Bronchial epithelial cell (primary cell): Measurements from ENCODE around the gene CLCN1. TPM values are rescaled to one million over a fixed set of nuclear protein-coding genes. Genes with fewer than 3 reads are reported as not detected.

Experiments
- DNase-seq: peaks from one replicate; pipeline ENCODE4 v3.0.0-alpha.2; 2010; ENCODE audit warnings: low read depth
- FAIRE-seq: peaks from 2 replicates; lab custom pipeline; 2011; peaks lifted over from hg19 to GRCh38; lab: Jason Lieb, UNC
- H3K27me3 ChIP-seq: 2 replicates; pipeline ENCODE4 v1.5.1; 2011; ENCODE audit warnings: low read length; ENCODE audit not compliant: control insufficient read depth, insufficient read depth
- H3K36me3 ChIP-seq: 2 replicates; pipeline ENCODE4 v1.5.1; 2011; ENCODE audit warnings: low read length; ENCODE audit not compliant: control insufficient read depth, insufficient read depth
- H3K4me3 ChIP-seq: 2 replicates; pipeline ENCODE4 v1.5.1; 2011; ENCODE audit warnings: mild to moderate bottlenecking, low read depth, low read length, control low read depth
- total RNA-seq: library from RNA; depleted of rRNA; stranded (reverse); fragments of >200 nt; gene quantifications from 2 replicates; pipeline ENCODE4 v1.2.1, GENCODE V29; 2014
- TF ChIP-seq, protein P1 (sequence below): IDR thresholded peaks from 2 replicates; pipeline ENCODE4 v1.5.1; 2011; ENCODE audit warnings: mild to moderate bottlenecking, moderate library complexity, low read length, control low read depth, inconsistent platforms; ENCODE audit not compliant: insufficient read depth, severe bottlenecking

The CLCN1 gene
- total RNA-seq, 1 donor from 2014 or later: under 0.01 TPM

DNA sequence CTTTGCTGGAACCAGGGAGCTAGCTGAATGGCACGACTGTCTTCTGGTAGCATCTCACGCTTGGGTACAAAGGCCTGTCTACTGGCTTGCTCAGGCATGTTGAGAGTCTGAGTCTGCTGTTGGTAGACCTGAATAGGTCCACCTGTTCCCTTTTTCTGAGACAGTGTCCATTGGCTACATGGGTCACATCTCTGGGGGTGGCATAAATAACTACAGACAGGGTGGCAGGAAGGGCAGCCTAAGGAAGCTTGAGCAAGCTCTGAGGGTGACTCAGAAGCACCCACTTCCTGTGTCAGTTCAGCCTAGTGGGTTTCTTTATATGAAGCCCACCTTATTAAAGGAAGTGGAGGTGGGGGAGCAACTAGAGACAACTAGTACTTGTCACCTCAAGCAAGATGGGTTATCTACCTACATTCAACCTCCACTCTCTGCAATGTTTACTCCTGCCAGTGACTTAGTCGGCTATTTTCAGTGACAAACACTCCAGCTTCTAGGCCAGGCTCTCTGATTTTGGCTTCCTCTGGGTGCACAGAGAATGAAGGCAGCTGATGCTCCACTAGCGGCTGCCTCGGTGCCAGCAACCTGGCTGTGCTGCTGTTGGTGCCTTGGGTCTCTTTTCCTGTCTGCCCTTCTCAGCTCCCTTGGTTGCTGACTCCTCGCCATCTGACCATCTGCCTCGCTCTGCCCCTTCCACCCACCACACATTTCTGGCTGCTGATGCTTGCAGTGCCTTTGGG is 59.6 kb downstream of the CLCN1 start:
- FAIRE-seq (no peak), DNase-seq (peak; percentile 50)
- TF ChIP-seq, protein P1, sequence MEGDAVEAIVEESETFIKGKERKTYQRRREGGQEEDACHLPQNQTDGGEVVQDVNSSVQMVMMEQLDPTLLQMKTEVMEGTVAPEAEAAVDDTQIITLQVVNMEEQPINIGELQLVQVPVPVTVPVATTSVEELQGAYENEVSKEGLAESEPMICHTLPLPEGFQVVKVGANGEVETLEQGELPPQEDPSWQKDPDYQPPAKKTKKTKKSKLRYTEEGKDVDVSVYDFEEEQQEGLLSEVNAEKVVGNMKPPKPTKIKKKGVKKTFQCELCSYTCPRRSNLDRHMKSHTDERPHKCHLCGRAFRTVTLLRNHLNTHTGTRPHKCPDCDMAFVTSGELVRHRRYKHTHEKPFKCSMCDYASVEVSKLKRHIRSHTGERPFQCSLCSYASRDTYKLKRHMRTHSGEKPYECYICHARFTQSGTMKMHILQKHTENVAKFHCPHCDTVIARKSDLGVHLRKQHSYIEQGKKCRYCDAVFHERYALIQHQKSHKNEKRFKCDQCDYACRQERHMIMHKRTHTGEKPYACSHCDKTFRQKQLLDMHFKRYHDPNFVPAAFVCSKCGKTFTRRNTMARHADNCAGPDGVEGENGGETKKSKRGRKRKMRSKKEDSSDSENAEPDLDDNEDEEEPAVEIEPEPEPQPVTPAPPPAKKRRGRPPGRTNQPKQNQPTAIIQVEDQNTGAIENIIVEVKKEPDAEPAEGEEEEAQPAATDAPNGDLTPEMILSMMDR: no peak
- H3K4me3 ChIP-seq: no peak overlapping the region
- H3K27me3 ChIP-seq: no peaks in the 10 kb centered on the region
- no peaks in the 10 kb centered on the region for H3K36me3 ChIP-seq

DNA sequence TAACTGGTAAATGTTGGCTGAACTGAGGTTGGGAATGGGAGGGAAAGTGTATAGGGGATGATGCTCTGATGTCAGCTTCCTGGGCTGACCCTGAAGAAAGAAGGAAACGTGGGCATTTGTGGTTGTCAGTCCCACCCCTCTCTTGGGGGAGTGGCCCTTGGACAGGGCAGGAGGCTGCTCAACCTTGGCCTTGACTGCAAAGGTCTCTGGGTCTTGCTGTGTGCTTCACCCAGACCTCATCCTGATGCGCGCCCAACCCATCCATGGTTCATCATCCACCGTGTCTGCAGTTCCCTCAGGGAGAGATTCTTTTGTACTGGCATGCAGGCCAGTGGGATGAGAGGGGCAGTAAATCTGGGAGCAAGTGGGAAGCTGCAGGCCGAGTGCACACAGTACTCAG is 60.5 kb downstream of the CLCN1 start:
- TF ChIP-seq, protein P1: no peak
- DNase-seq (no peak), FAIRE-seq (no peak)
- H3K4me3 ChIP-seq: no peak overlapping the region
- H3K36me3 ChIP-seq: no peaks in the 10 kb centered on the region
- no peaks in the 10 kb centered on the region for H3K27me3 ChIP-seq

DNA sequence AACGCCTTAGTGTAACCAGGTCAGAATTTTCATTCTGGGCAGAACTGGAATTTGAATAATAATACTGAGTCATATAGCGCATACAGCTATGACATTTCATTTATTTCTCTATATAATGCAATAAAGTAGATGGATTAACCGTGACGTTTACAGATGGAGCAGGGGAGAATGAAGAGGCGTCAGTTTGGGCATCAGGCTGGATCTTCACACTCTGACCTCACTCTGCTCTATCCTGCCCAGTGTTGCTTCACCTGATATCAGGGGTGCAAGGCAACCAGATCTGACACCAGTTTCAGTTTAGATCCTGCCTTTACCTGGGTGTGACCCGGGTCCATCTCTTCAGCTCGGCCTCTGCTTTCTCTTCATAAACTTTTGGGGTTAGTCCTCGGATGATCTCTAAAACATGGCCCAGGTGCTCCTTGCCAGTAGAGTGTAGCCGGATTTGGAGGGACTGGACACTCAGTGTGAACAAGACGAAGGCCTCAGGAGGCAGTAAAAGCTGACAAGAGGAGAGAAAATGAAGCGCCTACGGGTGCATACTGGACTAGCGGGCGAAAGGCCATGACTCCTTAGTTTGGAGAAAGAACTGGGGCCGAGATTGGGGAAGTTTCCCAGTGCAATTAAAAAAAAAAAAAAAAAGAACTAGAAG is 63.8 kb downstream of the CLCN1 start:
- Histone ChIP-seq H3K4me3 (peak overlapping the region; percentile 83), H3K36me3 (peaks cover 5% of the 10 kb centered on the region), H3K27me3 (no peaks in the 10 kb centered on the region)
- FAIRE-seq: no peak
- TF ChIP-seq, protein P1: no peak
- no peak for DNase-seq

DNA sequence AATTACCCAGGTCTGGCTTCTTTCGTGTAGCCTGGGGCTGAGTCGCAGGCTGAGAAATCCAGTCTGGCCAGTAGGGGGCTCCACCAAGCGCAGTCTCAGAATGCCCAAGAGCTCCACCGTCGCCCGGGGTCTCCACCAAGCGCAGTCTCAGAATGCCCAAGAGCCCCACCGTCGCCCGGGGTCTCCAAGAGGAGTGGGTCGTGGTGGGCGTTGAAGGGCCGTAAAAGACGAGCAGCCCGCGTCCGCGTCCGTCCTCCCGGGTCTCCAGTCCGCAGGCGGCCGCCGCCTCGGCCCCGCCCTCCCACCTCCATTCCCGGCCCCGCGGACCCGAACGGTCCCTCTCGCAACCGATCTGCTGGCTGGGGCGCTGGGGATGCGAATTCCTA is 64.3 kb downstream of the CLCN1 start:
- Histone ChIP-seq H3K27me3 (no peaks in the 10 kb centered on the region), H3K36me3 (peaks cover 5% of the 10 kb centered on the region), H3K4me3 (peak overlapping the region; percentile 83)
- TF ChIP-seq, protein P1: peak; percentile 87
- DNase-seq (peak; percentile 68), FAIRE-seq (no peak)

DNA sequence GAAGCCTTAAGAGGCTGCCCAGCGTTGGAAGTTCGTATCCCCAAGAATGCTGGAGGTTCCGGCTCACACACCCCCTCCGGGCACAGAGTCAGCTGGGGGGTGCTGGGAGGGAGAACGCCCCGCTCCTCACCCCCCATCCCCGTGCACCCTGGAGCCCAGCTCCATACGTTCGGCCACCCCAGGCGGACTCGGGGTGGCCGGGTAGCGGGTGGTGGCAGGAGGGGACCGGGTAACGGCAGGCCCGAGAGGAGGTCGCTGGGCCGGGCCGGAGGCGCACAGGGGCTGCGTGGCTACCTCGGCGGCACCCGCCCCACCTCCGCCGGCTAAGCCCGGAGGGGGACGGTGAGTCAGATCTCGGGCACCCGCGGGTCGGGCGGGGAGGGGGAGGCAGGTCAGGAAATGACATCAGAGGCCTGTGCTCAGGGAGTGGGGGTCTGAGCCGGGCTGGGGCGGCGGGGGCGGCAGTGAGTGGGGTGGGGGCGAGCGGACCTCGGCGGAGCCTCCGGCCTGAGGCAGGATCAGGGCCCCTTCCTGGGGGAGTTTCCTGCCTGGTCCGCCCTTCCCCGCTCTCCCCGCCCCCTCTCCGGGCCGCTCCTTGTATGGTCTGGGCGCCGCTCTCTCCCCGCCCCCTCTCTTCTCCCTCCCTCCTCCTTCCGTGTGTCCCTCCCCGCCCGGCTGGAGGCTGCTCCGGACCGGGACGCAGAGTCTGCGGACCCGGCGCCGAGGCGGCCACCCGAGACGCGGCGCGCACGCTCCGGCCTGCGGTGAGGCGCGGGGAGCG is 64.9 kb downstream of the CLCN1 start, which contains the start of gene ZYX:
Gene ZYX (plus strand): TSS at position 700 of the 781 bp plus-strand sequence. CDS start 227 bp downstream, outside the sequence.
- peak; percentile 74 for DNase-seq
- TF ChIP-seq, protein P1: no peak
- peak within 1 kb of the TSS; percentile 83 for H3K4me3 ChIP-seq
- peaks cover 5% of the 10 kb centered on the region for H3K36me3 ChIP-seq
- H3K27me3 ChIP-seq: no peaks in the 10 kb centered on the region
- FAIRE-seq: no peak
